Astrocyte of the spinal cord (primary cell): ENCODE results near the gene MYH6.

Experiments
- DNase-seq: peaks from one replicate; pipeline ENCODE4 v3.0.0; 2011; ENCODE audit warnings: low read depth, low spot score
- H3K4me3 ChIP-seq: 2 replicates; pipeline ENCODE4 v1.5.1; 2011; ENCODE audit warnings: low read depth, mild to moderate bottlenecking, low read length, moderate library complexity
- in situ Hi-C: cut with HindIII; loops from 2 replicates; pipeline ENCODE4 v1.10.0; 2017; ENCODE audit warnings: low sequenced_read_pairs
- TF ChIP-seq, protein P1 (sequence below): IDR thresholded peaks from 2 replicates; pipeline ENCODE4 v1.5.1; 2012; ENCODE audit warnings: low read depth, mild to moderate bottlenecking, low read length, inconsistent platforms

The MYH6 gene

DNA sequence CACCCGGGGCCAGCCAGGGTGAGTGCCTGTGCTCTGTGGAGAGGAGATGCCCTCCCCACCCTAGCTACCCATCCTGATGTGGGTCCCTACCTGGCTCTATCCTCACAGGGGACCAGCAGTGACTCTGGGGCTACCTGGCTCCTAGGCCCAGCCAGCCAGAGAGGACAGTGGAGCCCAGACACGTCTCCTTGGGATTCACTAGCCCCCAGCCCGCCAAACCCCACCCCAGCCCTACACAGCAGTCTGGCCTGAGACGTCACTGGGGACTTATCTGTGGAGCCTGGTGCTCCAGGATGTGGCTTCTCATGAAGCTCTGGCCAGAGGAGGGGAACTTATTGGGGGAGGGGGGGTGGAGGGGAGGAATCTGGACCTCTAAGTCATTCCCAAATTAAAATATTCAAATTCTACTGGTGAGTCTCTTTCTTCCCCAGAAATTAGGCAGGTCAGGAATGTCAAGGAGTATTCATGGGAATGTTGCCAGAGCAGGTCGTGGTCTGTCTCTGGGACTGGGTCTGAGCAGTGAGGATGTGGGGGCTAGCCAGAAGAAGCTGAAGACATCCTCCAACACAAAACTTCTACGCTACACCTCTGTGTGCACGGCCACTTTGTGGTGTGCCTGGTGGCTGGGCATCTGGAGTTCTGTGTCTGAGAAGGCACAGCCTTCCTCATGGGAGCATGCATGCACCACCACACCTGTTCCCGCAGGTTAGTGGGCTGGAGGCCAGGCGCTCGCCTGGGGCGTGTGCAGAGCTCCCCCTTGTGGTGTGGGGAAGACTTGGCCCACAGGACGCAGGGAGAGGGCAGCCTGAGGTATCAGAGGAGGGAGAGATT lies 28.5 kb downstream of the MYH6 start:
- peak; percentile 10 for DNase-seq
- in situ Hi-C loops = no loop called here
- TF ChIP-seq, protein P1, sequence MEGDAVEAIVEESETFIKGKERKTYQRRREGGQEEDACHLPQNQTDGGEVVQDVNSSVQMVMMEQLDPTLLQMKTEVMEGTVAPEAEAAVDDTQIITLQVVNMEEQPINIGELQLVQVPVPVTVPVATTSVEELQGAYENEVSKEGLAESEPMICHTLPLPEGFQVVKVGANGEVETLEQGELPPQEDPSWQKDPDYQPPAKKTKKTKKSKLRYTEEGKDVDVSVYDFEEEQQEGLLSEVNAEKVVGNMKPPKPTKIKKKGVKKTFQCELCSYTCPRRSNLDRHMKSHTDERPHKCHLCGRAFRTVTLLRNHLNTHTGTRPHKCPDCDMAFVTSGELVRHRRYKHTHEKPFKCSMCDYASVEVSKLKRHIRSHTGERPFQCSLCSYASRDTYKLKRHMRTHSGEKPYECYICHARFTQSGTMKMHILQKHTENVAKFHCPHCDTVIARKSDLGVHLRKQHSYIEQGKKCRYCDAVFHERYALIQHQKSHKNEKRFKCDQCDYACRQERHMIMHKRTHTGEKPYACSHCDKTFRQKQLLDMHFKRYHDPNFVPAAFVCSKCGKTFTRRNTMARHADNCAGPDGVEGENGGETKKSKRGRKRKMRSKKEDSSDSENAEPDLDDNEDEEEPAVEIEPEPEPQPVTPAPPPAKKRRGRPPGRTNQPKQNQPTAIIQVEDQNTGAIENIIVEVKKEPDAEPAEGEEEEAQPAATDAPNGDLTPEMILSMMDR = peak; percentile 96
- no peak overlapping the region for H3K4me3 ChIP-seq

DNA sequence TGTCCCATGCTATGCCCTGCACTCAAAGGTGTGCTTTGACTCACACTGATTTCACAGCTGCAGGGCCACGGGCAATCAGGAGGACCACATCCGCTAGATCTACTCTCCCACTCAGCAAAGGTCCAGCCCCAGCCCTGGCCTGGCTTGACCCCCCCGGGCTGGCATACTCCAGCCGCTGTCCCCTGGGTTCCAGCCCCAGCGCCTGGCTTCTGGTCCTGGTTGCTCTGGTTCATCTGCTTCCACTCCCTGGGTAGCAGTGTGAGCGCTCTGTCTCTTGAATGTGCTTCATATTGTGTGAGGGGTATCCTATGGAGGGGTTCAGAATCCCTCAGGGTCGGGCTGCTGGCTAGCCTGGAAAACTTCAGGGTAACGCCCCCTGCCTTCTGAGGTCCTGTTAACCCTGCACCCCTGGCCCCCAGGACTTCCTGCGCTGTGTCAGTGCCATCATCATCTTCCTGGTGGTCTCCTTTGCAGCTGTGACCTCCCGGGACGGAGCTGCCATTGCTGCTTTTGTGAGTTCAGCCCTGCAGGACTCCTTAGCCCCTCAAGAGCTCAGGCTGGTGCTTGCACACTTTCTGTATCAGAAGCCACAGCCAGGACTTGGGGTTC lies 29.4 kb downstream of the MYH6 start:
- TF ChIP-seq, protein P1 = no peak
- no peak overlapping the region for H3K4me3 ChIP-seq
- in situ Hi-C loops = no loop called here
- DNase-seq = no peak

DNA sequence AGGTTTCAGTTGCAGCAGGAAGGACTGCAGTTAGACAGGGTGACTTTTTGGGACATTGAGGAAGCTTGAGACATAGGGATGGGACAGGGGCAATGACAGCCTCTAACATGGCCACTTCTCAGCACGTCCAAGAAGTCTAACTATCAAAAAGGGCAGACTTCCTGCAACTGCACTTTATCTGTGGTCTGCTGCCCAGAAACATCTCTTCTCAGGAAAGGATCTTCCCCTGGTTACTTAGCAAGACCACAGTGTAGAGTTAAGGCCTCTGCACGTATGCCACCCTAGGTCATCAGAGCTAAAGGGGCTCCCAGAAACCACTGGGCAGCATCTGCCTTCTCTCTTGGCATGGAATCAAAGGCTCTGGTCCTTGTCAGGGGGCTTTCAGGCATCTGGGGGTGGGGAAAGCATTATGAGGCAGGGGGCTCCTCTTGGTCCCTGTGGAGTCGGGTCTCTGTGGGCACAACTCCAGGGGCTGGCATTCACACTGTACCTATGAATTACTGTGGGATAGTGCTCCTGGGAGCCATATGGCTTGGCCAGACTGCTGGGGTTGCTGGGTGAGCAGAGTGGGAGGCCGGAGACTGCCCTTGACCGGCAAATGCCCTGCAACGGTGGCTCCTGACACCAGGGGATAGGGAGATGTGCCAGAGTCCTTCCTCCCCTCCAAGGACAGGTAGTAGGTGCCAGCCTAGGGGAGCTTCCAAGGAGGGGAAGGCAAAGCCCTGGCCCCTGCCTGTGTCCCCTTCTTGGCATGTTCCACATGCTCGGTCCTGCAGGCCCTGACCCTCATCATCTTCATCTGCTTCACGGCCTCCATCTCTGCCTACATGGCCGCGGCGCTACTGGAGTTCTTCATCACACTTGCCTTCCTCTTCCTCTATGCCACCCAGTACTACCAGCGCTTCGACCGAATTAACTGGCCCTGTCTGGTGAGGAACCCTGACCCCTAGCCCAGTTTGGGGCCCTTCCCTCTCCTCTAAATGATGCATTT lies 30.2 kb downstream of the MYH6 start:
- TF ChIP-seq, protein P1 = no peak
- DNase-seq = no peak
- no peak overlapping the region for H3K4me3 ChIP-seq
- in situ Hi-C loops = no loop called here

DNA sequence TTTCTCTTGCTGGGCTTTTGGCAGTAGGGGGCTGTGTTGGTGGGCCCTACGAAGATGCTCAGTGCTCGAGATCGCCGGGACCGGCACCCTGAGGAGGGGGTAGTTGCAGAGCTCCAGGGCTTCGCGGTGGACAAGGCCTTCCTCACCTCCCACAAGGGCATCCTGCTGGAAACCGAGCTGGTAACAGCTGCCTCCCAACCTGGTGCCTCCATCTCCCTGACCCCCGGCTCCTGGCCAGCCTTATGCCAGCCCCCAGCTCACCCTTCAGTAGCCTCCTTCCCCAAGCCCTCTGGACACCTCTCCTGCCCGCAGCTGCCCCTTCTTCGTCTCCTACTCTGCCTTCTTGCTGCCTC lies 30.9 kb downstream of the MYH6 start:
- no peak for DNase-seq
- TF ChIP-seq, protein P1 = no peak
- in situ Hi-C loops = no loop called here
- H3K4me3 ChIP-seq = no peak overlapping the region

DNA sequence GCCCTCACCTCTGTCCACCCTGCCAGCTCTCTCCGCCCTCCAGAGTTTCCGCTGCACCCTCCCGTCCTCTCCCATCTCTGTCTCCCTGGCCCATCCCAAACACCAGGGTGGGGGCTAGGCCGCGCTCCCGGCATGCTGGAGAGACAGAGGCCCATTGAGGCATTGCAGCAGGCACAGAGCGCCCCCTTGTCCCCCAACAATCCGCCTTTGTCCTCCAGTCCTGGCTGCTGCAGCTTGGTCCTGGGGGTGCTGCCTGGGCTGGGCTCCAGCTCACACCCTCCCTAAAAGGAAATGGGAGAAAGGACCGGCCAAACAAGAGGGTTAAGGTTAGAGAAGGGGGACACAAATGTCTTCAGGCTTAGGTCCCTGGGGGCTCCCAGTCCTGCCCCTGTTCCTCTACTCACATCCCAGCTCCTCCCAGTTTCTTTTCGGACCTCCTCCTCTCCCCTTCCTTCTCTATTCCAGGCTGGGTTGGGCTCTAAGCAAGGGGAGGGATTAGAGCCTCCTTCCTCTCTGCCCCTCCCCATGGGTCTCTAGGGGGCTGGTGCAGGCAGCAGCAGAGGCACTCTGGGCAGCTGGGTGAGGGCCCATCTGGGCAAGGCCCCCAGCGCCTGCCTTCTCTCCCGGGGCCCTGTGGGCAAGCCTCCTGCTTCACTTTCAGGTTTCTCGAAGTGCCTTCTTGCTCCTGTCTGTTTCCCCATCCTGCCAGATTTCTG lies 31.4 kb downstream of the MYH6 start, which contains the start of gene CMTM5:
CMTM5 (plus strand) TSS at position 565 of the 716 bp plus-strand sequence. CDS start 206 bp downstream, outside the sequence.
- DNase-seq = no peak
- H3K4me3 ChIP-seq = no peak within 1 kb of the TSS
- TF ChIP-seq, protein P1 = no peak
- in situ Hi-C loops = no loop called here
